HepG2 (cell line): Measurements from ENCODE around the gene CIT.

Source experiments
- MED1 ChIP-seq: sonication (generic); formaldehyde crosslinking; IDR thresholded peaks from 2 replicates; pipeline ENCODE4 v1.4.0; 2020; ENCODE audit warnings: missing genetic modification reagents
- PRPF4 ChIP-seq: fragments of 200-400 bp; formaldehyde crosslinking; IDR thresholded peaks from 2 replicates; pipeline ENCODE4 v1.6.1; 2016; ENCODE audit warnings: low read length, low read depth; ENCODE audit not compliant: poor library complexity, severe bottlenecking
- SMYD3 ChIP-seq: sonication (generic); formaldehyde crosslinking; IDR thresholded peaks from 2 replicates; pipeline ENCODE4 v1.8.1; 2023; ENCODE audit warnings: mild to moderate bottlenecking, missing genetic modification reagents
- ZNF142 ChIP-seq: sonication (generic); formaldehyde crosslinking; IDR thresholded peaks from 2 replicates; pipeline ENCODE4 v1.4.0; 2020; ENCODE audit warnings: missing genetic modification reagents
- ZNF292 ChIP-seq: sonication (generic); formaldehyde crosslinking; IDR thresholded peaks from 2 replicates; pipeline ENCODE4 v1.8.1; 2022; ENCODE audit warnings: mild to moderate bottlenecking, low read depth, missing genetic modification reagents, borderline replicate concordance
- ZNF619 ChIP-seq: sonication (generic); formaldehyde crosslinking; IDR thresholded peaks from 2 replicates; pipeline ENCODE4 v1.4.0; 2020; ENCODE audit warnings: mild to moderate bottlenecking, missing genetic modification reagents

- no peak for TF ChIP-seq ZNF619 (CRISPR knock-in tag)
- no peak for TF ChIP-seq MED1 (CRISPR knock-in tag)
- TF ChIP-seq PRPF4 = no peak
- no peak for TF ChIP-seq ZNF292 (CRISPR knock-in tag)
- TF ChIP-seq SMYD3 (CRISPR knock-in tag) = no peak
- no peak for TF ChIP-seq ZNF142
Measured at GRCh38 chr12:119786539-119786938, 90.6 kb downstream of the CIT start.
